ENCODE measurements around the gene MAEA.
A peak's percentile ranks its signal among the peaks of the same experiment; 100 is the strongest.

The MAEA gene

GRCh38 chr4:1355378-1355777, 65.7 kb downstream of the MAEA start:
- DNase-seq: no peak

- DNase-seq: no peak
Observed at GRCh38 chr4:1356181-1356998, 66.7 kb downstream of the MAEA start.

- DNase-seq: no peak
Observed at GRCh38 chr4:1357356-1358248, 67.9 kb downstream of the MAEA start.

GRCh38 chr4:1358421-1359143, 68.9 kb downstream of the MAEA start:
- DNase-seq: no peak

GRCh38 chr4:1359144-1359501, 69.4 kb downstream of the MAEA start:
- no peak for DNase-seq

- no peak for DNase-seq
Observed at GRCh38 chr4:1359976-1360375, 70.3 kb downstream of the MAEA start.

GRCh38 chr4:1360423-1361283, 71.0 kb downstream of the MAEA start:
- no peak for DNase-seq

- DNase-seq: no peak
Observed at GRCh38 chr4:1361431-1361830, 71.7 kb downstream of the MAEA start.

- DNase-seq: no peak
Observed at GRCh38 chr4:1362046-1362445, 72.4 kb downstream of the MAEA start.

- DNase-seq: no peak
Observed at GRCh38 chr4:1362521-1362920, 72.8 kb downstream of the MAEA start.

GRCh38 chr4:1363513-1363912, 73.8 kb downstream of the MAEA start:
- no peak for DNase-seq

- DNase-seq: no peak
Observed at GRCh38 chr4:1364217-1364616, 74.5 kb downstream of the MAEA start.

- DNase-seq: no peak
Observed at GRCh38 chr4:1364748-1365147, 75.1 kb downstream of the MAEA start.

- peak; percentile 5 for DNase-seq
Observed at GRCh38 chr4:1365271-1366178, 75.8 kb downstream of the MAEA start.

GRCh38 chr4:1366371-1367229, 76.9 kb downstream of the MAEA start:
- no peak for DNase-seq

GRCh38 chr4:1367230-1367935, 77.7 kb downstream of the MAEA start:
- no peak for DNase-seq

- no peak for DNase-seq
Observed at GRCh38 chr4:1367936-1368289, 78.2 kb downstream of the MAEA start.

GRCh38 chr4:1368421-1369090, 78.9 kb downstream of the MAEA start:
- no peak for DNase-seq

GRCh38 chr4:1369091-1369450, 79.4 kb downstream of the MAEA start:
- DNase-seq: no peak
